Measurements from ENCODE around the gene TOLLIP. TPM values are rescaled to one million over a fixed set of nuclear protein-coding genes. Genes with fewer than 3 reads are reported as not detected.

The TOLLIP gene
- total RNA-seq, 1 experiment from 2014 or later: 32.3 TPM

- no peak overlapping the region for H3K56ac ChIP-seq (ENCODE audit: insufficient read length, low read depth, low read length)
- no peak overlapping the region for H2BK120ac ChIP-seq (ENCODE audit: low read depth, low read length, poor library complexity, severe bottlenecking)
- no peak overlapping the region for H2BK15ac ChIP-seq (ENCODE audit: low read depth, low read length)
- no peak overlapping the region for H4K5ac ChIP-seq (ENCODE audit: insufficient read length, low read depth, low read length)
- no peak overlapping the region for H2BK5ac ChIP-seq (ENCODE audit: insufficient read length, low read length)
- no peak overlapping the region for H3K4me3 Mint-ChIP-seq
- H3K27ac ChIP-seq (ENCODE audit: insufficient read length, low read depth, low read length): no peak overlapping the region
- peaks cover 1% of the 10 kb centered on the region; the same call in 1 of the 2 replicates for H3K79me2 ChIP-seq (ENCODE audit: insufficient read depth, low read length)
- H3K4me1 Mint-ChIP-seq: peaks cover 21 to 32% of the 10 kb centered on the region in 2 experiments
- H3K9ac ChIP-seq (ENCODE audit: extremely low read depth, insufficient read length, low read length): no peak overlapping the region
- H3K27ac Mint-ChIP-seq: peak overlapping the region in 1 of 3 experiments; percentile 89; a peak in 5 of 7 replicates
- no peak overlapping the region for H4K91ac ChIP-seq (ENCODE audit: insufficient read length, low read depth, low read length)
- H4K20me1 ChIP-seq (ENCODE audit: control insufficient read depth, insufficient read depth, insufficient read length): no peaks in the 10 kb centered on the region
- H3K9me3 Mint-ChIP-seq: no peaks in the 10 kb centered on the region
- H3K9me3 ChIP-seq (ENCODE audit: control insufficient read depth, low read depth, low read length): no peaks in the 10 kb centered on the region
- H2BK20ac ChIP-seq (ENCODE audit: low read depth, low read length, poor library complexity, severe bottlenecking): no peak overlapping the region
- no peak overlapping the region for H3K4me2 ChIP-seq (ENCODE audit: insufficient read depth, insufficient read length, low read length)
- no peaks in the 10 kb centered on the region for H3K27me3 Mint-ChIP-seq (ENCODE audit: low read depth)
- H4K8ac ChIP-seq (replicated peaks; ENCODE audit: insufficient read length, low read depth, low read length): no peak overlapping the region
- no peaks in the 10 kb centered on the region for H3K27me3 ChIP-seq (ENCODE audit: insufficient read depth, low read length)
- no peak overlapping the region for H3T11ph ChIP-seq (ENCODE audit: low read length)
- H2AFZ ChIP-seq (ENCODE audit: low read length): no peak overlapping the region
- peaks cover 2 to 5% (median 5%) of the 10 kb centered on the region in 3 experiments; a peak in 3 of 7 replicates for H3K36me3 Mint-ChIP-seq (ENCODE audit: insufficient read depth in 1 of 3, low read depth in 3 of 3)
- peaks cover 14% of the 10 kb centered on the region for H3K79me1 ChIP-seq (ENCODE audit: insufficient read depth, low read depth, low read length, poor library complexity, severe bottlenecking)
- H3K14ac ChIP-seq (ENCODE audit: insufficient read depth, low read length): no peak overlapping the region; the same call in 1 of the 2 replicates
- H3K18ac ChIP-seq (ENCODE audit: insufficient read length, low read depth, low read length): no peak overlapping the region
- no peak overlapping the region for H2BK12ac ChIP-seq (ENCODE audit: insufficient read length, low read depth, low read length)
- no peak for TF ChIP-seq CTCF (conservative IDR thresholded peaks at IDR 0.05)
- no peaks in the 10 kb centered on the region for H3K23me2 ChIP-seq (ENCODE audit: insufficient read length, low read depth, low read length, poor library complexity, severe bottlenecking)
- H2AK5ac ChIP-seq (ENCODE audit: insufficient read length, low read length): no peak overlapping the region
- WGBS (ENCODE audit: extremely low coverage, insufficient read length, low lambda C conversion rate): no CpG with 5 or more reads among the region's 17 CpGs
- peak; percentile 14 for DNase-seq
- no peaks in the 10 kb centered on the region; the same call in 1 of the 2 replicates for H3K4me1 ChIP-seq (ENCODE audit: insufficient read depth, low read length)
- no peak overlapping the region for H3K4ac ChIP-seq (ENCODE audit: low read depth, low read length)
- H3K23ac ChIP-seq (ENCODE audit: insufficient read length, low read depth, low read length): no peak overlapping the region
These were observed 6.8 kb downstream of the TOLLIP start for GRCh38 chr11:1302461-1303125.

All from H9 (cell line).